ENCODE results near the gene KLHDC1. TPM values are rescaled to one million over a fixed set of nuclear protein-coding genes. Genes with fewer than 3 reads are reported as not detected.

KLHDC1 gene
- total RNA-seq, 2 experiments from 2014 or later: 9.8 to 11.8 TPM

DNA sequence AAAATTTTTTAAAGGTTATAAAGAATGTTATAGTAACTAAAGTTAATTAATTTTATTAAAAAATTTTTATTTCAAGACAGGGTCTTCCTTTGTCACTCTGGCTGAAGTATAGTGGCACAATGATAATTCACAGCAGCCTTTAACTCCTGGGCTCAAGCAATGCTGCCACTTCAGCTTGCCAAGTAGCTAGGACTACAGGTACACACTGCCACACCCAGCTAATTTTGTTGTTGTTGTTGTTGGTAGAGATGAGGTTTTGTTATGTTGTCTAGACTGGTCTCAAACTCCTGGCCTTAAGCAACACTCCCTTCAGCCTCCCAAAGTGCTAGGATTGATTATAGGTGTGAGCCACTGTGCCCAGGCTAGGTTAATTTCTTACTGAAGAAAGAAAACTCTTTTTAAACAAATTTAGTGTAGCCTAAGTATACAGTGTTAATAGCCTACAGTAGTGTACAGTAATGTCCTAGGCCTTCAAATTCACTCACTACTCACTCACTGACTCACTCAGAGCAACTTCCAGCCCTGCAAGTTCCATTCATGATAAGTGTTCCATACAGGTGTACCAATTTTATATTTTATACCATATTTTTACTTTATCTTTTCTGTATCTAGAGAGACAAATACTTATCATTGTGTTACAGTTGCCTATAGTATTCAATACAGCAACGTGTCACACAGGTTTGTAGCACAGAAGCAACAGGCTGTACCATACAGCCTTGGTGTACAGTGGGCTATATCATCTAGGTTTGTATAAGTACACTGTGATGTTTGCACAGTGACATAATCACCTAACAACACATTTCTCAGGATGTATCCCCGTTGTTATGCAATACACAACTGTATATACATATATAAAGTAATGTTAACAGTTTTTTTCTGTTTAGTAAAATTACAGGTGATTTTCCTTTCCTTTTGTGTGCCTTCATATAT, 33.1 kb upstream of the KLHDC1 start:
- H3K4me3 ChIP-seq (ENCODE audit: low read length): no peak overlapping the region
- H3K27ac ChIP-seq (ENCODE audit: low read depth in 1 of 2, low read length in 2 of 2): no peak overlapping the region
- ChIA-PET CTCF (interaction anchor here (1.5 kb wide), 1 partner anchor 35 kb away, joined by 4 read pairs; no protein-coding TSS in a partner anchor), POLR2A (no interaction called here)
- no peaks in the 10 kb centered on the region for H3K4me1 ChIP-seq (ENCODE audit: insufficient read depth, low read length)
- intact Hi-C loops (cut with DNase I, micrococcal nuclease): no loop called here
- Mint-ChIP-seq H3K4me3 (no peak overlapping the region), H3K27ac (no peak overlapping the region), H3K9me3 (no peaks in the 10 kb centered on the region), H3K4me1 (ENCODE audit: low read depth) (peaks cover 4% of the 10 kb centered on the region), H3K27me3 (no peaks in the 10 kb centered on the region), H3K36me3 (ENCODE audit: low read depth) (no peaks in the 10 kb centered on the region)
- H3K27me3 ChIP-seq (ENCODE audit: control insufficient read depth in 1 of 2, insufficient read depth in 2 of 2, low read length in 2 of 2): no peaks in the 10 kb centered on the region
- no peak for ATAC-seq (ENCODE audit: poor library complexity)
- no peak for DNase-seq
- no peaks in the 10 kb centered on the region for H3K9me3 ChIP-seq (ENCODE audit: control insufficient read depth in 1 of 2, insufficient read depth in 1 of 2, low read length in 2 of 2)
- no peaks in the 10 kb centered on the region for H3K36me3 ChIP-seq (ENCODE audit: insufficient read depth, low read length)
- TF ChIP-seq, protein P1, sequence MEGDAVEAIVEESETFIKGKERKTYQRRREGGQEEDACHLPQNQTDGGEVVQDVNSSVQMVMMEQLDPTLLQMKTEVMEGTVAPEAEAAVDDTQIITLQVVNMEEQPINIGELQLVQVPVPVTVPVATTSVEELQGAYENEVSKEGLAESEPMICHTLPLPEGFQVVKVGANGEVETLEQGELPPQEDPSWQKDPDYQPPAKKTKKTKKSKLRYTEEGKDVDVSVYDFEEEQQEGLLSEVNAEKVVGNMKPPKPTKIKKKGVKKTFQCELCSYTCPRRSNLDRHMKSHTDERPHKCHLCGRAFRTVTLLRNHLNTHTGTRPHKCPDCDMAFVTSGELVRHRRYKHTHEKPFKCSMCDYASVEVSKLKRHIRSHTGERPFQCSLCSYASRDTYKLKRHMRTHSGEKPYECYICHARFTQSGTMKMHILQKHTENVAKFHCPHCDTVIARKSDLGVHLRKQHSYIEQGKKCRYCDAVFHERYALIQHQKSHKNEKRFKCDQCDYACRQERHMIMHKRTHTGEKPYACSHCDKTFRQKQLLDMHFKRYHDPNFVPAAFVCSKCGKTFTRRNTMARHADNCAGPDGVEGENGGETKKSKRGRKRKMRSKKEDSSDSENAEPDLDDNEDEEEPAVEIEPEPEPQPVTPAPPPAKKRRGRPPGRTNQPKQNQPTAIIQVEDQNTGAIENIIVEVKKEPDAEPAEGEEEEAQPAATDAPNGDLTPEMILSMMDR (IDR thresholded peaks at IDR 0.05): no peak

DNA sequence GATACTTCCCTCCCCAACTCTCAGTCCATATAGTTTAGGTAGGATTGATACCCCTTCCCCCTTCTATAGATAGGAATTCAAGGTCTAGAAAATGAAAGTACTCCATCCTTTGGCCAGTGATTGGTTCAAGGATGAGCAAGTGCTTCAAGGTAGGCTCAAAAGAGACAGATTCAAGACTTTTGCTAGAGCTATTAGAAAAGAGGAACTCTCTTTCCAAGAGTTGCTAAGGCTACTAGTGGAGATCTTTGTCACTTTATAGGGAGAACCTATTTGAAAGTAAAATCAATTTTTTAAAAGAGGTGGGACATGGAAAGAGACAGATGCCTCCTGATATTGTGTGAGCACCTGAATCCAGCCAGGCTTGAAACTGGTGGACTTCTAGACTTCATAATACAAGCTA, 22.4 kb upstream of the KLHDC1 start:
- Mint-ChIP-seq H3K4me1 (ENCODE audit: low read depth) (no peaks in the 10 kb centered on the region), H3K9me3 (no peaks in the 10 kb centered on the region), H3K36me3 (ENCODE audit: low read depth) (no peaks in the 10 kb centered on the region), H3K27ac (no peak overlapping the region), H3K27me3 (no peaks in the 10 kb centered on the region), H3K4me3 (no peak overlapping the region)
- TF ChIP-seq, protein P1 (IDR thresholded peaks at IDR 0.05): no peak
- Histone ChIP-seq H3K9me3 (ENCODE audit: control insufficient read depth in 1 of 2, insufficient read depth in 1 of 2, low read length in 2 of 2) (no peaks in the 10 kb centered on the region), H3K36me3 (ENCODE audit: insufficient read depth, low read length) (no peaks in the 10 kb centered on the region), H3K27ac (ENCODE audit: low read depth in 1 of 2, low read length in 2 of 2) (no peak overlapping the region), H3K27me3 (ENCODE audit: control insufficient read depth in 1 of 2, insufficient read depth in 2 of 2, low read length in 2 of 2) (no peaks in the 10 kb centered on the region), H3K4me3 (ENCODE audit: low read length) (no peak overlapping the region), H3K4me1 (ENCODE audit: insufficient read depth, low read length) (no peaks in the 10 kb centered on the region)
- CTCF ChIA-PET: no interaction called here
- ATAC-seq (ENCODE audit: poor library complexity): no peak
- POLR2A ChIA-PET: no interaction called here
- DNase-seq: no peak
- intact Hi-C loops (cut with DNase I, micrococcal nuclease): no loop called here

DNA sequence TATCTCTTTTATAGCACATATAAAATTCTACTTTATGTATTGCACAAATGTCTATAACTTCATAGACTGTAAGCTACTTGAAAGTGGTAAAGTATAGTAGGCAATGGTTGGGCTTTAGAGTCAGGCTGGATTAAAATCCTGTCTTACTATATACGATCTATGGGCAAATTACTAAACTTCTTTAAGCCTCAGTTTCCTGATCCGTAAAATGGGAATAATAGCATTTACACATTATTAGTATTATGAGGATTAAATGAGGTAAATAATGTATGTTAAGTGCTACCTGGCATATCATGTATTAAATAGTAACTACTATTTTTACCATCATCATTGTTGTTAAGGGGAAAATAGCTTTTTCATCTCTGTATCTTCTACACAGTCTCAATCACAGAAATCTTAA, 19.3 kb upstream of the KLHDC1 start:
- no peaks in the 10 kb centered on the region for H3K27me3 ChIP-seq (ENCODE audit: control insufficient read depth in 1 of 2, insufficient read depth in 2 of 2, low read length in 2 of 2)
- H3K36me3 ChIP-seq (ENCODE audit: insufficient read depth, low read length): no peaks in the 10 kb centered on the region
- intact Hi-C loops (cut with DNase I, micrococcal nuclease): no loop called here
- TF ChIP-seq, protein P1 (IDR thresholded peaks at IDR 0.05): no peak
- H3K27ac ChIP-seq (ENCODE audit: low read depth in 1 of 2, low read length in 2 of 2): no peak overlapping the region
- Mint-ChIP-seq H3K27me3 (no peaks in the 10 kb centered on the region), H3K4me3 (no peak overlapping the region), H3K9me3 (no peaks in the 10 kb centered on the region), H3K27ac (no peak overlapping the region), H3K4me1 (ENCODE audit: low read depth) (no peaks in the 10 kb centered on the region), H3K36me3 (ENCODE audit: low read depth) (no peaks in the 10 kb centered on the region)
- H3K9me3 ChIP-seq (ENCODE audit: control insufficient read depth in 1 of 2, insufficient read depth in 1 of 2, low read length in 2 of 2): no peaks in the 10 kb centered on the region
- POLR2A ChIA-PET: no interaction called here
- CTCF ChIA-PET: no interaction called here
- no peak for ATAC-seq (ENCODE audit: poor library complexity)
- no peaks in the 10 kb centered on the region for H3K4me1 ChIP-seq (ENCODE audit: insufficient read depth, low read length)
- H3K4me3 ChIP-seq (ENCODE audit: low read length): no peak overlapping the region
- no peak for DNase-seq

Measured in CD4-positive, alpha-beta T cell (primary cell).